ENCODE results near the gene MAMDC2.

DNA sequence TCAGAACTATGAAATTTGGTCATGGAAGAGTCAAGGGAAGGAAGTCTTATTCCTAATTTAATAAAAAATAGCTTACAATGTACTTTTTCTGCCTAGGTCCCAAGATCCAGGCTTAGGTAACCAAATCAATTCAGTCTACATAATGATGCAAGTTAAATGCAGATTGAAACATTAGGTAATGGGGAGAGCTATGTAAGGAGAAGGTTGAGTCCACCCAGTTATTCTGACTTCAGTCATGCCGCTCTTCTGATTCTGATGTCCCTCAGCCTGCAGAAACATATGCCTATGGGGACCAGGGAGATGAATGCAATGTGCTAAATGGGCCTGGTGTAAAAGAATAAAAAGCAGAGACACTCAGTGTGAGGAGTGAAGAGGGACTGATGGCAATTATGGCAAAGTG is 63.9 kb downstream of the MAMDC2 start:
- TF ChIP-seq RCOR1 (IDR thresholded peaks at IDR 0.05; ENCODE audit: low read depth, low read length) (no peak), MAZ (IDR thresholded peaks at IDR 0.05; ENCODE audit: borderline replicate concordance, low read depth, low read length) (no peak), SMC3 (IDR thresholded peaks at IDR 0.05) (no peak), KDM5A (IDR thresholded peaks at IDR 0.05) (no peak), POLR2AphosphoS2 (conservative IDR thresholded peaks at IDR 0.05; ENCODE audit: low read length) (no peak), FOSB (CRISPR knock-in tag; IDR thresholded peaks at IDR 0.05) (no peak), POLR2A (IDR thresholded peaks at IDR 0.05; ENCODE audit: low read length) (no peak), ZC3H11A (IDR thresholded peaks at IDR 0.05) (no peak), RAD21 (conservative IDR thresholded peaks at IDR 0.05 in 1 of 2, IDR thresholded peaks at IDR 0.05 in 1 of 2) (no peak)
- TF ChIP-seq, protein P1, sequence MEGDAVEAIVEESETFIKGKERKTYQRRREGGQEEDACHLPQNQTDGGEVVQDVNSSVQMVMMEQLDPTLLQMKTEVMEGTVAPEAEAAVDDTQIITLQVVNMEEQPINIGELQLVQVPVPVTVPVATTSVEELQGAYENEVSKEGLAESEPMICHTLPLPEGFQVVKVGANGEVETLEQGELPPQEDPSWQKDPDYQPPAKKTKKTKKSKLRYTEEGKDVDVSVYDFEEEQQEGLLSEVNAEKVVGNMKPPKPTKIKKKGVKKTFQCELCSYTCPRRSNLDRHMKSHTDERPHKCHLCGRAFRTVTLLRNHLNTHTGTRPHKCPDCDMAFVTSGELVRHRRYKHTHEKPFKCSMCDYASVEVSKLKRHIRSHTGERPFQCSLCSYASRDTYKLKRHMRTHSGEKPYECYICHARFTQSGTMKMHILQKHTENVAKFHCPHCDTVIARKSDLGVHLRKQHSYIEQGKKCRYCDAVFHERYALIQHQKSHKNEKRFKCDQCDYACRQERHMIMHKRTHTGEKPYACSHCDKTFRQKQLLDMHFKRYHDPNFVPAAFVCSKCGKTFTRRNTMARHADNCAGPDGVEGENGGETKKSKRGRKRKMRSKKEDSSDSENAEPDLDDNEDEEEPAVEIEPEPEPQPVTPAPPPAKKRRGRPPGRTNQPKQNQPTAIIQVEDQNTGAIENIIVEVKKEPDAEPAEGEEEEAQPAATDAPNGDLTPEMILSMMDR (IDR thresholded peaks at IDR 0.05) = no peak
- TF ChIP-seq, protein P2, sequence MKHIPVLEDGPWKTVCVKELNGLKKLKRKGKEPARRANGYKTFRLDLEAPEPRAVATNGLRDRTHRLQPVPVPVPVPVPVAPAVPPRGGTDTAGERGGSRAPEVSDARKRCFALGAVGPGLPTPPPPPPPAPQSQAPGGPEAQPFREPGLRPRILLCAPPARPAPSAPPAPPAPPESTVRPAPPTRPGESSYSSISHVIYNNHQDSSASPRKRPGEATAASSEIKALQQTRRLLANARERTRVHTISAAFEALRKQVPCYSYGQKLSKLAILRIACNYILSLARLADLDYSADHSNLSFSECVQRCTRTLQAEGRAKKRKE (CRISPR knock-in tag; IDR thresholded peaks at IDR 0.05; ENCODE audit: low read depth) = no peak
